HCT116 (cell line): Measurements from ENCODE around the gene GPHN.

Experiments
- FOSL1 ChIP-seq: IDR thresholded peaks from 2 replicates; pipeline ENCODE4 v1.6.1; 2012; ENCODE audit warnings: low read depth
- POLR2A ChIP-seq: IDR thresholded peaks from 2 replicates; pipeline ENCODE4 v1.7.0; 2011; ENCODE audit warnings: borderline replicate concordance; ENCODE audit not compliant: insufficient read depth, insufficient read length; ENCODE audit errors: extremely low read depth
- TF ChIP-seq, protein P1 (sequence below), 3 experiments: fragments of 200-600 bp in 1 of 3; sonication (generic) in 1 of 3; IDR thresholded peaks in 2 of 3; conservative IDR thresholded peaks in 1 of 3; 2 replicates each; pipeline ENCODE4 v1.5.1; 2012 to 2017; ENCODE audit warnings: low read depth in 2 of 3, low read length in 2 of 3, antibody characterized with exemption in 1 of 3, borderline replicate concordance in 1 of 3, control low read depth in 1 of 3, mild to moderate bottlenecking in 1 of 3, mixed read lengths in 1 of 3, mixed run types in 1 of 3, moderate library complexity in 1 of 3; ENCODE audit not compliant: insufficient read depth in 1 of 3

DNA sequence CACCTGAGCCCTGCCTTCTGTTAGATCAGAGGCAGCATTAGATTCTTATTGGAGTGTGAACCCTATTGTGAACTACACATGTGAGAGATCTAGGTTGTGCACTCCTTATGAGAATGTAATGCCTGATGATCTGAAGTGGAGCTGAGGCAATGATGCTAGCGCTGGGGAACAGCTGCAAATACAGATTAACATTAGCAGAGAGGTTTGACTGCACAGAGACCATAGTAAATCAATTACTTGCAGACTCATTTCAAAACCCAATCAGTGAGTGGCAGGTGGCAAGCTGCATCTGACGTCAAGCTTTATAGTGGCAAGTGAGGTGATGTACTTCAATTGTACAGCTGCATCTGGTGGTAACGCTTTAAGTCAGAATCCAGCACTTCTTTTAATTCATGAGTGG, 141.6 kb downstream of the GPHN start:
- no peak for TF ChIP-seq POLR2A
- TF ChIP-seq, protein P1, sequence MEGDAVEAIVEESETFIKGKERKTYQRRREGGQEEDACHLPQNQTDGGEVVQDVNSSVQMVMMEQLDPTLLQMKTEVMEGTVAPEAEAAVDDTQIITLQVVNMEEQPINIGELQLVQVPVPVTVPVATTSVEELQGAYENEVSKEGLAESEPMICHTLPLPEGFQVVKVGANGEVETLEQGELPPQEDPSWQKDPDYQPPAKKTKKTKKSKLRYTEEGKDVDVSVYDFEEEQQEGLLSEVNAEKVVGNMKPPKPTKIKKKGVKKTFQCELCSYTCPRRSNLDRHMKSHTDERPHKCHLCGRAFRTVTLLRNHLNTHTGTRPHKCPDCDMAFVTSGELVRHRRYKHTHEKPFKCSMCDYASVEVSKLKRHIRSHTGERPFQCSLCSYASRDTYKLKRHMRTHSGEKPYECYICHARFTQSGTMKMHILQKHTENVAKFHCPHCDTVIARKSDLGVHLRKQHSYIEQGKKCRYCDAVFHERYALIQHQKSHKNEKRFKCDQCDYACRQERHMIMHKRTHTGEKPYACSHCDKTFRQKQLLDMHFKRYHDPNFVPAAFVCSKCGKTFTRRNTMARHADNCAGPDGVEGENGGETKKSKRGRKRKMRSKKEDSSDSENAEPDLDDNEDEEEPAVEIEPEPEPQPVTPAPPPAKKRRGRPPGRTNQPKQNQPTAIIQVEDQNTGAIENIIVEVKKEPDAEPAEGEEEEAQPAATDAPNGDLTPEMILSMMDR (IDR thresholded peaks at IDR 0.05 in 2 of 3, conservative IDR thresholded peaks at IDR 0.05 in 1 of 3; ENCODE audit: borderline replicate concordance in 1 of 3, insufficient read depth in 1 of 3, low read depth in 2 of 3, low read length in 2 of 3) = no peak
- no peak for TF ChIP-seq FOSL1
